ENCODE measurements around the gene AFF4.
"Not testable (repeated sequence)": the region's sequence is repeated elsewhere in the genome, so short reads cannot be mapped to it uniquely, and the experiment has no call there.

AFF4 gene

DNA sequence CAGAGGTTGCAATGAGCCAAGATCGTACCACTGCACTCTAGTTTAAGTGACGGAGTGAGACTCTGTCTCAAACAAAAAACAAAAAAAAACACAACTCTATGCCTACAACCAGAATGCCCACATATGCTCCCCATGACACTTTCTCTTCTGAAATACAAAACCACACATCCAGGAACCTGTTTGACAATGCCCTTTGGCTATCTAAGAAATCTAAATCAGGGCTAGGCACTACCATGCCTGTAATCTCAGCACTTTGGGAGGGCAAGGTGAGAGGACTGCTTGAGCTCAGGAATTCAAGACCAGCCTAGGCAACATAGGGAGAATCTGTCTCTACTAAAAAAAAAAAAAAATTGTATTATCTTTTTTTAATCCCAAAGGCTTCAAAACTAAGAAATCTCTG, 10.6 kb downstream of the AFF4 start:
- no peak for DNase-seq (ENCODE audit: low read depth)

DNA sequence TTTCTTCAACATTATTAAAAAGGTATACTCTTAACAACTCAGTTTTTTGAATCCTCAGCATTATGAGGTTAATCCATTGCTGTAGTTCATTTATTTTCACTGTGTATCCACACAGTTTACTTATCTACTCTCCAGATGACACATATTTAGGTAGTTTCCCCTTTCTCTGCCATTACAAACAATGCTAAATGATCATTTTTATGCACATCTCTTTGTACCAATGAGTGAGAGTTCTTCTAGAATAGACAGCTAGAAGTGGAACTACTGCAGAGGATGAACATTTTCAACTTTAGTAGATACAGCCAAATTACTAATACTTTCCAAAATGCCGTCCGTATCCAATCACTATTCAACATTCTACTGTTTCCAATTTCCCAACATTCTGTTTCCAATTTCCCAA, 11.5 kb downstream of the AFF4 start:
- DNase-seq (ENCODE audit: low read depth): no peak

DNA sequence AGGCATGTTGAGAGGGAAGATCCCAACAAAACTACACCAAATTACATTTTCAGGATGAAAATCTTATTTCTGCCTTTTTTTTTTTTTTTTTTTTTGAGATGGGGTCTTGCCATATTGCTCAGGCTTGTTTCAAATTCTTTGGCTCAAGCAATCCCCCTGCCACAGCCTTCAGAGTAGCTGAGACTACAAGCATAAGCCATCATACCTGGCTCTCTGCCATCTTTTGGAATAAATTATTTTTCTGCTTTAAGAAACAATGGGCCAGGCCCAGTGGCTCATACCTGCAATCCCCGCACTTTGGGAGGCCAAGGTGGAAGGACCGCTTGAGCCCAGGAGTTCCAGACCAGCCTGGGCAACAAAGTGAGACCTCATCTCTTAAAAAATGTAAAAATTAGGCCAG, 14.3 kb downstream of the AFF4 start:
- DNase-seq (ENCODE audit: low read depth): no peak

DNA sequence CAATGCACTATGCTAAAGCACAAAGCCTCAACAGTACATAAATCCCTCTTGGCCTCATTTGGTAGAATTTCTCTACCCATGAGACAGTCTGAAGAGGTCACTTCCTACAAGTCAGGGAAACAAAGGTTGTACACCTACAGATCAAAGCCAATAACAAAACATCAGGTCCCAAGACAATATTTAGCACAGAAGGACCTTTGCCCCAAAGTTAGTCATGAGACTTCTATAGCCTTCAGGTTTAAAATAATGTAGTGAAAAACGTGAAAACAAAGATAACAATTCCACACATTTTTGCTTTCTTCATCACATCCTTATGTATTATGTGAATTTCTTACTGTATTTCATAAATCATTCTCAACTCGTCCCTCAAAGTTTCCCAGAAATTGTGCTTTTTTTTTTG, 15.8 kb downstream of the AFF4 start:
- no peak for DNase-seq (ENCODE audit: low read depth)

DNA sequence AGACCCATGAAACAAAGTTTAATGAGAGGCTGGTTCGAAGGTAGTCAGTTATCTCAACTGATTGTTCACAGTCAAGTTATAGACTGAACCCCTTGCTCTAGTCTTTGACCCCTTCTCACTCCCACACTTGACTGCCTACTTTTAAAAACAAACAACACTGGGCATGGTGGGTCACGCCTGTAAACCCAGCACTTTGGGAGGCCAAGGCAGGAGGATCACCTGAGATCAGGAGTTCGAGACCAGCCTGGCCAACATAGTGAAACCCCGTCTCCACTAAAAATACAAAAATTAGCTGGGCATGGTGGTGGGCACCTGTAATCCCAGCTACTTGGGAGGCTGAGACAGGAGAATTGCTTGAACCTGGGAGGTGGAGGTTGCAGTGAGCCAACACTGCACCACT, 18.1 kb downstream of the AFF4 start:
- DNase-seq (ENCODE audit: low read depth): not testable (repeated sequence)

DNA sequence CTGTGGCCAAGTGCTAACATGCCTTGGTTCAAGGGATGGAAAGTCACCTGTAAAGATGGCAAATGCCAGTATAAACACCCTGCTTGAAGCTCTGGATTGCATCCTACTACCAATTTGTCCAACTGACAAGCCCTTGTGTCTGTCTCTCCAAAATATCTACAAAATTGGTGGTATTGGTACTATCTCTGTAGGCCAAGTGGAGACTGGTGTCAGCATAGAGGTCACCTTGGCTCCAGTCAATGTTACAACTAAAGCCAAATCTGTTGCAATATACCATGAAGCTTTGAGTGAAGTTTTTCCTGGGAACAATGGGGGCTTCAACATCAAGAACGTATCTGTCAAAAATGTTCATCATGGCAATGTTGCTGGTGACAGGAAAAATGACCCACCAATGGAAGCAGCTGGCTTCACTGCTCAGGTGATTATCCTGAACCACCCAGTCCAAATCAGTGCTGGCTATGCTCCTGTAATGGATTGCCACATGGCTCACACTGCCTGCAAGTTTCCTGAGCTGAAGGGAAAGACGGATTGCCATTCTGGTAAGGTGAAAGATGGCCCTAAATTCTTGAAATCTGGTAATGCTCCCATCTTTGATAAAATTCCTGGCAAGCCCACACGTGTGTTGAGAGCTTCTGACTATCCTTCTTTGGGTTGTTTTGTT, 19.9 kb downstream of the AFF4 start:
- no peak for DNase-seq (ENCODE audit: low read depth)

DNA sequence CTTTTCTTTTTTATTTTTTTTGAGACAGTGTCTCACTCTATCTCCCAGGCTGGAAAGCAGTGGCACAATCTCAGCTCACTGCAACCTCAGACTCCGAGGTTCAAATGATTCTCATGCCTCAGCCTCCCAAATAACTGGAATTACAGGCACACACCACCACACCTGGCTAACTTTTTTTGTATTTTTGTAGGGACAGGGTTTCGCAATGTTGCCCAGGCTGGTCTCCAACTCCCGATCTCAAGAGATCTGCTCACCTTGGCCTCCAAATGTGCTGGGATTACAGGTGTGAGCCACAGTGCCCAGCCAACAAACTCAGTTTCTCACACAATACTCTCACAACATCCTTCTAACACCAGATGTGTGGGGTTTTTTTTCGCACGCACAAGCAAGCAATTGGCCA, 22.1 kb downstream of the AFF4 start:
- DNase-seq (ENCODE audit: low read depth): no peak

DNA sequence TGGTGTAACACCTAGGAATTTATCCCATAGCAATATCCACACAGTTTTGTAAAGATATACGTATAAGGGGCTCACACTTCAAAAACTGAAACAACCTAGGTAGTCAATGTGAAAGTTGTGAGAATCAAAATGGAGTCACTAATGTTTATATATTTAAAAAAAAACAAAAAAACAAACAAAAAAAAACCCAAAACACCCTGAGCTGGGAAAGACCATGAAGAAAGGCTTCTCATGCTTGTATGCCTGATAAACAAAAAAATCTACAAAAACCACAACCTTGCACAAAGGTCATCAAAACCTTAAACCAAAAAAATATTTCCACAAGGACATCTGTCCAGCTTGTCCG, 35.4 kb downstream of the AFF4 start:
- no peak for DNase-seq (ENCODE audit: low read depth)

DNA sequence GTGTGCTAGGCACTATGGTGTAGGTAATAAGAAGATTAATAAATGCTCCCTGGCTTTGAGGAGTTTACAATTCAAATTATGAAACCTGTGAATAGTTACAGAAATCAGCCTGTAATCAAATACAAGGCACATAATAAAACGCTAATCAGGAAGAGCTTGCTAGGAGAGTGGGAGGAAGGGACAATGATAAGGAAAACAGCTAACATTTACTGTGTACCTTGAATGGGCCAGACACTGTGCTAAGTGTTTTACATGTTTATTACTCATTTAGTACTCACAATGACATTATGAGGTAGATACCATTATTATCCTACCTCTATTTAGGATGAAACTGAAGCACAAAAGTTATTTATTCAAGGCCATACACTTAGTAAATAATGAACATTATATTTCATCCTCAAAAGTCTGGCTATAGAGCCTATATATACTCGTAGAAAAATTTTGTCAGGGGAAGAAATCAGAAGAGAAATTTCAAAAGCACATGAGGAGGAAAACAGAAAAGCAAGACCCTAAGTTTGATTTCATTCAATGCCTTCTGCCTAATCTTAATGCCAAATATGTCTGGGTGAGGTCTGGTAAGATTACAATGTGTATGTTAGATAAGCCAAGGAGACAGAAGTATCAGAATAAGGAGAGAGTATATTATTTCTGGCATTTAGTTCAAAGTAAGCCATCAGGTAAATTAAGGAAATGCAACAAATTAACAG, 35.9 kb downstream of the AFF4 start:
- no peak for DNase-seq (ENCODE audit: low read depth)

DNA sequence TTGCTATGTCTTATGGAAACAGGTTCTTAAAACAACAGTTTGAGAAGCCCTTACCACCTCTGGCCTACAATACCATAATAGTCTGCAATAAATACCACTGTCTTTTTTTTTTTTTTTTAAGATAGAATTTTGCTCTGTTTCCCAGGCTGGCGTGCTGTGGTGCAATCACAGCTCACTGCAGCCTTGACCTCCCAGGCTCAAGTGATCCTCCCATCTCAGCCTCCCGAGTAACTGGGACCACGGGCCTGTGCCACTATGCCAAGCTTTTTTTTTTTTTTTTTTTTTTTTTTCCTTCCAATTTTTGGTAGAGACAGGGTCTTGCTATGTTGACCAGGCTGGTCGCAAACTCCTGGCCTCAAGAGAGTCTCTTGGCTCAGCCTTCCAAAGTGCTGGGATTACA, 37.0 kb downstream of the AFF4 start:
- DNase-seq (ENCODE audit: low read depth): no peak

DNA sequence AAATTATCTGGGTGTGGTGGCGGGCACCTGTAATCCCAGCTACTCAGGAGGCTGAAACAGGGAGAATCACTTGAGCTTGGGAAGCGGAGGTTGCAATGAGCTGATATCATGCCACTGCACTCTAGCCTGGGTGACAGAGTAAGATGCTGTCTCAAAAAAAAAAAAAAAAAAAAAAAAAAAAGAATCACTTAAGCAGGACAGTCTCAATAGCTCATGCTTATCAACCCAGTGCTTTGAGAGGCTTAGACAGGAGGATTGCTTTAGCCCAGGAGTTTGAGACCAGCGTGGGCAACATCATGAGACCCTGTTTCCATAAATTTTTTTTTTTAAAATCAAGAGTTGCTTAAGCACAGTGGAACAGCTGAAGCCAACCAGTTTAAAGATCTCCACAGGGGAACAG, 47.3 kb downstream of the AFF4 start:
- no peak for DNase-seq (ENCODE audit: low read depth)

DNA sequence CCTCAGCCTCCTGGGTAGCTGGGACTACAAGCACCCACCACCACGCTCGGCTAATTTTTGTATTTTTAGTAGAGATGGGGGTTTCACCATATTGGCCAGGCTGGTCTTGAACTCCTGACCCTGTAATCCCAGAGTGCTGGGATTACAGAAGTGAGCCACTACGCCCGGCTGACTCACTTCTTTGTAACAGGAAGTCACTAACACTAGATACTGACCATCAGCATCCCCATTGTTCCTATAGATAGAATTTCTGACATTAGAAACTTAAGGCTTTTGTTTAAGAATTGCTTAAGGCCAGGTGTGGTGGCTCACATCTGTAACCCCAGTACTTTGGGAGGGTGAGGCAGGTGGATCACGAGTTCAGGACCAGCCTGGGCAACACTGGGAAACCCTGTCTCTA, 47.8 kb downstream of the AFF4 start:
- no peak for DNase-seq (ENCODE audit: low read depth)

DNA sequence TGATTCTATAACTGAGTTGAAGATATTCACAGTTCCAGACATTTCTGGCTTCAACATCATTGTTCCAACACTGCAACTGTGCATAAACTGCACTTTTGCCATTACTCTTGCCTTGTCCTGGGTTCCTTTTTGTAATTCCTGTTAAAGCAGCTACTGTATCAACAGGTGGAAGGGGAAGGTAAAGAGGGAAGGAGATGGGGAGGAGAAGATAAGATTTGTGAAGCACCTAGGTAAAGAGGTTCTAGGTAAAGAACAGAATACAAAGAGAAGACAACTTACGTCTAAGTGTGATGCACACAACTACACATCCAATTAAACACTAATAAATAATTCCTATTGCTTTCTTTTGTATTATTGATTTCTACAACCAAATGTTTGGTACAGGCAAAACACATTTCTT, 53.7 kb downstream of the AFF4 start:
- no peak for DNase-seq (ENCODE audit: low read depth)

DNA sequence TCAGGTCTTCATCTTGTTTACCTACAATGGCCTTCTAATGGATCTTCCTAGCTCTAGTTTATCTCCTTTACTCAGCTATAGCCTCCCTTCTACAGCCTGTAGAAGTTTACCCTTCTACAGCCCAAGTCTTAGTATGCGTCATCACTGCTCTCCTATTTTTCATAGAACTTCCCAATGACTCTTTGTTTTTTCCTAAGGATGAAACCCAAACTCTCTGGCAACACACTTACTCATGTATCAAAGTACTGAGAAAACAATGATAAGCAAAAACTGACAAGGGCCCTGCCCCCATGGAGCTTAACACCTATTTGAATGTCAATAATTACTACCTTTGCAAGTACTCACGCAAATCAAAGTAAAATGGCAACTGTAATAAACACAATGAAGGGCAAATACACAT, 56.3 kb downstream of the AFF4 start:
- no peak for DNase-seq (ENCODE audit: low read depth)

DNA sequence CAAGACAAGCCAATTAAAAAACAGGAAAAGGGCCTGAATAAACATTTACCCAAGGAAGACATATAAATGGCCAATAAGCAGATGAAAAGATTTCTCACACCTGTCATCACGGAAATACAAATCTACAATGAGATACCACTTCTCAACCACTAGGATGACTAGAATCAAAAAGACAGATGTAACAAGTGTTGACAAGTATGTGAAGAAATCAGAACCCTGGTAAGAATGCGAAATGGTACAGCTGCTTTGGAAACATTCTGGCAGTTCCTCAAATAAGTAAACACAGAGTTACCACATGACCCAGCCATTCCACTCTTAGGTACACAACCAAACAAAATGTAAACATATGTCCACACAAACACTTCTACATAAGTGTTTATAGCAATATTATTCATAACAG, 57.5 kb downstream of the AFF4 start:
- no peak for DNase-seq (ENCODE audit: low read depth)

DNA sequence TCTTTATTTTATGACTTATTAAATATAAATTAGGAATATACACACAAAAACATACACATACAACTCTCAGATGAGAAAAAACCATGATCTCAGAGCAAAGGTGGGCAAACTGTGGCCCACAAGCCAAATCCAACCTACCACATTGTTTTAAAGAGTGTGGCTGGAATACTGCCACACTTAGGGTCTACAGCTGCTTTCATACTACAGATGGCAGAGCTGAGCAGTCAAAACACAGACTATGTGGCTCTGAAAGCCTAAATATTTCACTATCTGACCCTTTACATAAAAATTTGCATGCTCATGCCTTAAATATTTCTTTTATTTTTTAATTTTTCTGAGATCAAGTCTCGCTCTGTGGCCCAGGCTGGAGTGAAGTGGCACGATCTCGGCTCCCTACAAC, 61.7 kb downstream of the AFF4 start:
- no peak for DNase-seq (ENCODE audit: low read depth)

DNA sequence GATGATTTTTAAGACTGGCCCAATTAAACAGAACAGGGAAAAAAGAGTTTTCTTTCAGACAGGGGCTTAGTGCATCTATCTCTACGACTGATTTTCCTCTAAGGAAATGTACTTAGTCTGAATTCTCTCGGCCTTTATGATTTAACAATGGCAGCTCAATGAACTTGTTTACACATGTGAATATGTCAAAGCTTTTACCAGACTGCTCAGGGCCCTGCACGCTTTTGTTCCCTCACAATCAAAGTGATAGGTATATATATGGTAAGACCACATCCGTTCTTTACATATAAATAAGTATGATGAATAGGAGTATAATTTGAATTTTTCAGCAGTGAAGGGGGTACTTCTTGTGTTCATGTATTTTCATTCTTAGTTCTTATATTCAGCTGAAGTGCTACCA, 62.4 kb downstream of the AFF4 start:
- DNase-seq (ENCODE audit: low read depth): no peak

DNA sequence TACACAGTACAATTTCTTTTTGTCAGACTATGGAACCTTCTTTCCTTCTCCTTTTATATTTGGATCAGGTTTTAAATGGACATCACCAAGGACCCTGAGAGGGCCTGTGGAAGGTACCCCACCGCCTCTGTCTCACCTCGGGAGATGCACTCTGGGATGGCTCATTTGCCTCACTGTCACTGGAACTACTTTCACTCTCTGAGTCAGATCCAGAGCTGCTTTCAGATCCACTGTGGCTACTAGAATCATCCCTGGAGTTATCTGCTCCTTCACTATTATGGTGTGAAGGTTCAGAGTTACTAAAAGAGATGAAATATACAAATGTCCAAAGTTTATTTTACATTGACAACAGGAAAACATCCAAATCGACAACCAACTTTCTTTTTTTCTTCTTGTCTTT, 65.3 kb downstream of the AFF4 start:
- no peak for DNase-seq (ENCODE audit: low read depth)

DNA sequence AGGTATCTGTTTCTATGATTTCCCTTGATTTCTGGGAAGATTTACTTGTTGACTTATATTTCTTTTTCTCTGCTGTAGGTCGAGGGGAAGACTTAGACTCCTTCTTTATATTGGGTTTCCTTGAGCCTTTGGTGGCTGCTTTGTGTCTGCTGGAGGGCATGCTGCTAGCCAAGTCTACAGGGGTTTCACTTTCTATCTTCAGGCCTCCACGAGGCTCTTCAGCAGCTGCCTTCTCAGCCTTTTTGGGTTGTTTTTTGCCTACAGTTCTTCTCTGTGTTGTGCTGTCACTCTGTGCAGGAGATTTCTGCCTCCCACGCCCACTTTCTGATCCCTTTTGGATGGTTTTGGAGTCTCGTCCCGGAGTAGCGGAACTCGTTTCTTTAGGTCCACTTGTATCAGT, 66.7 kb downstream of the AFF4 start:
- DNase-seq (ENCODE audit: low read depth): no peak

DNA sequence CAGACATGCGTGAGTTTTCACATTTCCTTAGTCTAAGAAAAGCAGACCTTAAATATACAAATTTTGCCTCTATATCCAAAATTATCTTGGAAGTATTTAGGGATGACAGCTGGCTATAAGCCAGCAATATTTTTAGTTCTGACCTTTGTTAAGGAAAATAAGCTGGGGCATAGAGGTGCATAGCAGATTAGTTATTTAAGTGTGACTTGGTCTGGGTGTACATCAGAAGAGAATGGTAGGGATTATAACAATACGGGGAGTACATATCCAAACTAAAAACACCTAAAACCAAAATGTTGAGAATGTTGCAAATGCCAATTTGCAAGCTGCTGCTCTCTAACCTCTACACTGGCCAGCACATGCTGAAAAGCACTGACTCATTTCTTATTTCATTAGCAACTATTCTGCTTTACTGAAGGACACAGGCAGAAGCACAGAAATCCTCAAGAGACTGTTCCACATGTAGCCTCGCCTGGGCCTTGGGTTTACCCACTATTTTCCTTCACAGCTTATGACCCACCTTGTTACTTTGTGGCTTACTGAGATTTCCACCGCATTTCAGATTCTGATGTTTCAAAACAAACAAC, 67.6 kb downstream of the AFF4 start:
- DNase-seq (ENCODE audit: low read depth): no peak

DNA sequence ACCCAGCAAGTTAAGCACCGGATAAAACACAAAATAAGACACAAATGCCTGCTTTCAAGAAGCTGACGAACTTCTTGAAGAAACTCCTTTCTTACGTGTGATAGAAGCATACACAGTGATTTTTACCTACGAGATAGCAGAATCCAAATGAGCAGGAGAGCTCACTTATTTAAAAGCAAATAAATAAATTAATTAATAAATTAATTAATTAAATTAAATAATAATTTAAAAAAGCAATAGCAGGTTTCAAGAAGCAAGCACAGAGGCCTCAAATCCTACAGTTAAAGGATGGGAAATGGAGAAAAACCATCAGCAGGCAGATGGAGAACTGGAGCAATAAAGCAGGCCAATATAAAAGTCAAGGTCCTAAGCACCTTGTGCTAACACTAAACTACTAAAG, 72.6 kb downstream of the AFF4 start:
- no peak for DNase-seq (ENCODE audit: low read depth)

DNA sequence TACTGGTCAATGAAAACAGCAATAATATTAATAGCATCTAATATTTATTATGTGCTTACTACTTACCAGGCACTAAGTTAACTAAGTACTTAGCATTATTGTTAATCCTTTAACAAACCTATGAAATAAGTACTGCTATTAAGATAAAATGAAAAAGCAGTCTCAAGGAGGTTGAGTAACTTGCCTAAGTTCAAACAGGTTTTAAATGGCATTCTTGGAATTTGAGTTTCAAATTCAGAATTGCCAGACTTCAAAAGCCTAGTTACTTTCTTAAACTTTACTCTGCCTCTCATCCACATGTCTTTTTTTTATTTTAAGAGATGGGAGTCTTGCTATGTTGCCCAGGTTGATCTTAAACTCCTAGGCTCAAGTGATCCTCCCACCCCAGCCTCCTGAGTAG, 73.9 kb downstream of the AFF4 start:
- no peak for DNase-seq (ENCODE audit: low read depth)

DNA sequence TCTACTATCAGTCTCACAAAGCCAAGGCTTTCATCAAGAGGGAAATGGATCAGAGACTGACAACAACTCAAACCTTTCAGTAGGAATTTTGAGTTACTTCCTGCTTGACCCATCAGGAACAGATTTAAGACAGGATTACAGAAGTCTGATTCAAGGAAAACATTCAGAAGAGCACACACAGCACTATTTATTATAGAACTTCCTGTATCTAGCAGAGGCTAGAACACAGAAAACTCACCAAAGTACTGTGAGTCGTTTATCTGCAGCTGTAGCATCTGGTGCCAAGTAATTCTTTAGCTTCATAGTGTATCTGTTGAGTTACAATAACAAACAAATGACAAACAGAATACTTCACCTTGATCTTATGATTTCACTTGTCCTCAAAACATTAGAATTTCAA, 76.2 kb downstream of the AFF4 start:
- DNase-seq (ENCODE audit: low read depth): no peak

All from activated T-helper 9 cell treated with anti-CD3 and anti-CD28 coated beads, Interleukin-2, amount 50 U/mL, for 16 hours (primary cell).